HG03342 (cell line): ENCODE measurements around the gene HS6ST3.
A peak's percentile ranks its signal among the peaks of the same experiment; 100 is the strongest.

ENCODE experiments used
- ATAC-seq: cut with Tn5 transposase; IDR thresholded peaks from one replicate; pipeline ENCODE4 v1.9.1; 2021; ENCODE audit warnings: mild to moderate bottlenecking, moderate library complexity; ENCODE audit not compliant: unreplicated experiment

HS6ST3 gene

GRCh38 chr13:96198038-96198437, 108.1 kb downstream of the HS6ST3 start:
- no peak for ATAC-seq

GRCh38 chr13:96199315-96199714, 109.4 kb downstream of the HS6ST3 start:
- no peak for ATAC-seq

GRCh38 chr13:96200810-96201209, 110.9 kb downstream of the HS6ST3 start:
- ATAC-seq, result no peak

- ATAC-seq, result no peak
Measured at GRCh38 chr13:96202315-96202714, 112.4 kb downstream of the HS6ST3 start.

GRCh38 chr13:96203471-96203870, 113.6 kb downstream of the HS6ST3 start:
- no peak for ATAC-seq

GRCh38 chr13:96214824-96215445, 125.0 kb downstream of the HS6ST3 start:
- ATAC-seq, result no peak

GRCh38 chr13:96216543-96216942, 126.6 kb downstream of the HS6ST3 start:
- no peak for ATAC-seq

GRCh38 chr13:96218475-96218874, 128.6 kb downstream of the HS6ST3 start:
- ATAC-seq, result no peak

- ATAC-seq, result no peak
Measured at GRCh38 chr13:96221471-96221870, 131.6 kb downstream of the HS6ST3 start.

- ATAC-seq, result no peak
Measured at GRCh38 chr13:96223231-96223630, 133.3 kb downstream of the HS6ST3 start.

GRCh38 chr13:96229356-96229755, 139.4 kb downstream of the HS6ST3 start:
- peak; percentile 86 for ATAC-seq

- ATAC-seq, result no peak
Measured at GRCh38 chr13:96238241-96238640, 148.3 kb downstream of the HS6ST3 start.

- ATAC-seq, result no peak
Measured at GRCh38 chr13:96238861-96239260, 149.0 kb downstream of the HS6ST3 start.

- ATAC-seq, result no peak
Measured at GRCh38 chr13:96243376-96243775, 153.5 kb downstream of the HS6ST3 start.

- no peak for ATAC-seq
Measured at GRCh38 chr13:96248103-96248502, 158.2 kb downstream of the HS6ST3 start.

- ATAC-seq, result no peak
Measured at GRCh38 chr13:96248996-96249395, 159.1 kb downstream of the HS6ST3 start.

GRCh38 chr13:96252903-96253302, 163.0 kb downstream of the HS6ST3 start:
- no peak for ATAC-seq

- no peak for ATAC-seq
Measured at GRCh38 chr13:96273196-96273595, 183.3 kb downstream of the HS6ST3 start.

- no peak for ATAC-seq
Measured at GRCh38 chr13:96274046-96274445, 184.1 kb downstream of the HS6ST3 start.

GRCh38 chr13:96279904-96280303, 190.0 kb downstream of the HS6ST3 start:
- ATAC-seq, result no peak

- ATAC-seq, result no peak
Measured at GRCh38 chr13:96284971-96285370, 195.1 kb downstream of the HS6ST3 start.

GRCh38 chr13:96285729-96286128, 195.8 kb downstream of the HS6ST3 start:
- no peak for ATAC-seq
